Endothelial cell of umbilical vein (primary cell): ENCODE data around the gene CHST7. TPM values are rescaled to one million over a fixed set of nuclear protein-coding genes. Genes with fewer than 3 reads are reported as not detected.

Source experiments
- BruUV-seq: library from RNA; stranded (reverse); fragments of 400-500 nt; replicated peaks from 2 replicates; lab custom pipeline; 2021; lab: Mats Ljungman, UMichigan
- CTCF ChIA-PET: fragments of 300-600, 350-600 bp; sonication (Branson Sonifier 250); formaldehyde crosslinking; loops from one replicate; lab custom pipeline; 2021; ENCODE audit warnings: antibody characterized with exemption, inconsistent platforms; lab: Charles Lee
- POLR2A ChIA-PET: fragments of 300-600, 350-600 bp; sonication (Branson Sonifier 250); formaldehyde crosslinking; loops from one replicate; lab custom pipeline; 2021; ENCODE audit warnings: antibody characterized with exemption, inconsistent platforms; lab: Charles Lee
- DNase-seq: peaks from one replicate; pipeline ENCODE4 v3.0.0-alpha.2; 2011; ENCODE audit warnings: low read depth, low spot score
- FAIRE-seq: peaks from 2 replicates; lab custom pipeline; 2011; peaks lifted over from hg19 to GRCh38; lab: Jason Lieb, UNC
- H2AFZ ChIP-seq: 2 replicates; pipeline ENCODE4 v1.6.0; 2012; ENCODE audit warnings: low read depth, low read length, control low read depth, inconsistent platforms
- H3K27ac ChIP-seq: 2 replicates; pipeline ENCODE4 v1.5.1; 2011; ENCODE audit warnings: low read depth, mild to moderate bottlenecking, control low read depth, low read length, moderate library complexity; ENCODE audit not compliant: insufficient read depth
- H3K27me3 ChIP-seq, 2 experiments: 2 replicates each; pipeline versions ENCODE4 v1.6.0 to v1.6.1; 2011; ENCODE audit warnings: low read length in 2 of 2, mixed read lengths in 1 of 2; ENCODE audit not compliant: control insufficient read depth in 2 of 2, insufficient read depth in 2 of 2
- H3K36me3 ChIP-seq, 2 experiments: 2 replicates in 1 of 2; 3 replicates in 1 of 2; pipeline ENCODE4 v1.5.1; 2011; ENCODE audit warnings: low read length in 2 of 2, mild to moderate bottlenecking in 1 of 2, moderate library complexity in 1 of 2; ENCODE audit not compliant: control insufficient read depth in 2 of 2, insufficient read depth in 2 of 2; ENCODE audit errors: extremely low read depth in 1 of 2
- H3K4me1 ChIP-seq: 3 replicates; pipeline ENCODE4 v1.5.1; 2011; ENCODE audit warnings: mild to moderate bottlenecking, low read length; ENCODE audit not compliant: control insufficient read depth, insufficient read depth; ENCODE audit errors: extremely low read depth
- H3K4me2 ChIP-seq: 2 replicates; pipeline ENCODE4 v1.6.1; 2011; ENCODE audit warnings: low read length, control low read depth, mixed read lengths; ENCODE audit not compliant: insufficient read depth
- H3K4me3 ChIP-seq, 3 experiments: fragments of 200-600 bp in 1 of 3; sonication (generic), shearing (Covaris generic) in 1 of 3; replicated peaks in 1 of 3; 2 replicates each; pipeline ENCODE4 v1.5.1; 2011 to 2016; ENCODE audit warnings: control low read depth in 3 of 3, low read length in 3 of 3, mild to moderate bottlenecking in 2 of 3, inconsistent platforms in 1 of 3, low read depth in 1 of 3, moderate library complexity in 1 of 3; ENCODE audit not compliant: insufficient read depth in 1 of 3
- H3K79me2 ChIP-seq: 2 replicates; pipeline ENCODE4 v1.6.0; 2012; ENCODE audit warnings: low read length, inconsistent platforms; ENCODE audit not compliant: control insufficient read depth, insufficient read depth
- H3K9ac ChIP-seq: replicated peaks from 2 replicates; pipeline ENCODE3; 2011; ENCODE audit warnings: low read length, control low read depth; ENCODE audit not compliant: insufficient read depth; ENCODE audit errors: extremely low read depth
- H3K9me1 ChIP-seq: replicated peaks from 3 replicates; pipeline ENCODE4 v1.6.0; 2011; ENCODE audit warnings: mild to moderate bottlenecking, low read length; ENCODE audit not compliant: control insufficient read depth, insufficient read depth; ENCODE audit errors: extremely low read depth
- H3K9me3 ChIP-seq: replicated peaks from 2 replicates; pipeline ENCODE4 v1.5.1; 2012; ENCODE audit warnings: low read length, inconsistent platforms; ENCODE audit not compliant: control insufficient read depth, insufficient read depth
- H4K20me1 ChIP-seq: replicated peaks from 2 replicates; pipeline ENCODE3; 2011; ENCODE audit warnings: mild to moderate bottlenecking, low read length; ENCODE audit not compliant: control insufficient read depth, insufficient read depth; ENCODE audit errors: extremely low read depth
- EZH2 ChIP-seq: IDR thresholded peaks from 2 replicates; pipeline ENCODE4 v1.6.1; 2012; ENCODE audit warnings: borderline replicate concordance, low read depth, mild to moderate bottlenecking, moderate library complexity, low read length, inconsistent platforms; ENCODE audit not compliant: severe bottlenecking
- FOS ChIP-seq: IDR thresholded peaks from 2 replicates; pipeline ENCODE4 v1.6.1; 2011; ENCODE audit warnings: mild to moderate bottlenecking, low read length, moderate library complexity, borderline replicate concordance; ENCODE audit not compliant: insufficient read depth
- GATA2 ChIP-seq: IDR thresholded peaks from 2 replicates; pipeline ENCODE4 v1.7.0; 2011; ENCODE audit warnings: low read depth, mild to moderate bottlenecking, moderate library complexity, mixed read lengths, low read length; ENCODE audit not compliant: insufficient read length, insufficient read depth
- JUN ChIP-seq: IDR thresholded peaks from 2 replicates; pipeline ENCODE4 v1.6.1; 2011; ENCODE audit warnings: borderline replicate concordance, low read depth; ENCODE audit not compliant: insufficient read length, insufficient read depth
- MYC ChIP-seq: IDR thresholded peaks from one replicate; pipeline ENCODE4 v1.6.1; 2011; ENCODE audit warnings: mild to moderate bottlenecking, low read depth, low read length
- POLR2A ChIP-seq: IDR thresholded peaks from 2 replicates; pipeline ENCODE4 v1.6.1; 2012; ENCODE audit warnings: low read depth, mild to moderate bottlenecking, control low read depth, low read length
- POLR2AphosphoS5 ChIP-seq: IDR thresholded peaks from 2 replicates; pipeline ENCODE4 v1.6.1; 2012; ENCODE audit warnings: low read depth, mild to moderate bottlenecking, control low read depth, low read length, moderate library complexity; ENCODE audit not compliant: insufficient read depth
- dilution Hi-C: fragments of 300-500 bp; cut with MboI; formaldehyde crosslinking; loops from one replicate; pipeline ENCODE4 v1.15.0; 2019; ENCODE audit warnings: low sequenced_read_pairs; ENCODE audit not compliant: extremely low pct_ligation_motif_present
- intact Hi-C: fragments of 100-400 bp; cut with micrococcal nuclease; formaldehyde crosslinking; loops from one replicate; pipeline ENCODE4 v1.10.0; 2022
- polyA plus RNA-seq, 4 experiments: library from polyadenylated mRNA; depleted of rRNA in 3 of 4; stranded (reverse) in 3 of 4; unstranded in 1 of 4; fragments of >200 nt; gene quantifications; 2 replicates each; pipeline versions ENCODE4 v1.2.1 to v1.2.3, GENCODE V29; 2011 to 2012; ENCODE audit warnings: missing spikeins in 1 of 4
- total RNA-seq: library from RNA; stranded (reverse); gene quantifications from 2 replicates; pipeline ENCODE4 v1.2.3, GENCODE V29; 2021
- TF ChIP-seq, protein P1 (sequence below), 2 donors: IDR thresholded peaks; 1 replicate in 1 of 2; 2 replicates in 1 of 2; pipeline ENCODE4 v1.5.1; 2011; ENCODE audit warnings: low read length in 2 of 2, mild to moderate bottlenecking in 2 of 2, moderate library complexity in 2 of 2, control low read depth in 1 of 2, inconsistent platforms in 1 of 2, low read depth in 1 of 2; ENCODE audit not compliant: insufficient read depth in 1 of 2; ENCODE audit errors: extremely low read depth in 1 of 2
- TF ChIP-seq, protein P2 (sequence below): IDR thresholded peaks from 2 replicates; pipeline ENCODE4 v1.6.1; 2011; ENCODE audit not compliant: insufficient read depth, insufficient read length

CHST7 gene
- total and polyA plus RNA-seq, 2 donors (not counting 3 experiments of a cell fraction or from before 2014, with no cell fraction given) = 4.5 to 11.2 TPM

DNA sequence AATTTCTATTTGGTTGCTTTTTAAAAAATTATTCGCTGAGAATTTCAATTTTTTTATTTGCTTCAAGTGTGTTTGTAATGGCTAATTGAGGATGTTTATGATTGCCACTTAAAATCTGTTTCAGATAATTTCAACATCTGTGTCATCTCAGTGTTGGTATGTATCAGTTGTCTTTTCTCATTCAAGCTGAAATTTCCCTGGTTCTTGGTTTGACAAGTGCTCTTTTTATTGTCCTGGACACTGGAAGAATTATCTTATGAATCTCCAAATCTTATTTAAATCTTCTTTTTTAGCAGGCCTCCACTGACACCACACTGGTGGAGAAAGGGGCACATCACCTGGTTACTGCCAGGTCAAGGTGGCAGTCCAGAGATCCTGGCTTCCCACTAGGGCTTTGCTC lies 21.5 kb downstream of the CHST7 start:
- Histone ChIP-seq H3K79me2 (peaks cover 3% of the 10 kb centered on the region), H3K9ac (no peak overlapping the region), H3K4me1 (peaks cover 10% of the 10 kb centered on the region), H3K9me3 (no peaks in the 10 kb centered on the region), H3K4me2 (no peak overlapping the region), H3K36me3 (no peaks in the 10 kb centered on the region), H3K27me3 (no peaks in the 10 kb centered on the region), H3K4me3 (no peak overlapping the region), H4K20me1 (no peaks in the 10 kb centered on the region), H2AFZ (no peak overlapping the region), H3K27ac (no peak overlapping the region), H3K9me1 (no peaks in the 10 kb centered on the region)
- BruUV-seq = no TSS peak
- dilution Hi-C loops = no loop called here
- CTCF ChIA-PET = no interaction called here
- POLR2A ChIA-PET = no interaction called here
- FAIRE-seq (no peak), DNase-seq (no peak)
- intact Hi-C loops = no loop called here
- TF ChIP-seq MYC = no peak
- TF ChIP-seq, protein P1, sequence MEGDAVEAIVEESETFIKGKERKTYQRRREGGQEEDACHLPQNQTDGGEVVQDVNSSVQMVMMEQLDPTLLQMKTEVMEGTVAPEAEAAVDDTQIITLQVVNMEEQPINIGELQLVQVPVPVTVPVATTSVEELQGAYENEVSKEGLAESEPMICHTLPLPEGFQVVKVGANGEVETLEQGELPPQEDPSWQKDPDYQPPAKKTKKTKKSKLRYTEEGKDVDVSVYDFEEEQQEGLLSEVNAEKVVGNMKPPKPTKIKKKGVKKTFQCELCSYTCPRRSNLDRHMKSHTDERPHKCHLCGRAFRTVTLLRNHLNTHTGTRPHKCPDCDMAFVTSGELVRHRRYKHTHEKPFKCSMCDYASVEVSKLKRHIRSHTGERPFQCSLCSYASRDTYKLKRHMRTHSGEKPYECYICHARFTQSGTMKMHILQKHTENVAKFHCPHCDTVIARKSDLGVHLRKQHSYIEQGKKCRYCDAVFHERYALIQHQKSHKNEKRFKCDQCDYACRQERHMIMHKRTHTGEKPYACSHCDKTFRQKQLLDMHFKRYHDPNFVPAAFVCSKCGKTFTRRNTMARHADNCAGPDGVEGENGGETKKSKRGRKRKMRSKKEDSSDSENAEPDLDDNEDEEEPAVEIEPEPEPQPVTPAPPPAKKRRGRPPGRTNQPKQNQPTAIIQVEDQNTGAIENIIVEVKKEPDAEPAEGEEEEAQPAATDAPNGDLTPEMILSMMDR (IDR thresholded peaks at IDR 0.05; ENCODE audit: extremely low read depth in 1 of 2, insufficient read depth in 1 of 2, low read depth in 1 of 2, low read length in 2 of 2) = no peak
- no peak for TF ChIP-seq POLR2AphosphoS5
- no peak for TF ChIP-seq EZH2
- no peak for TF ChIP-seq FOS
- TF ChIP-seq, protein P2, sequence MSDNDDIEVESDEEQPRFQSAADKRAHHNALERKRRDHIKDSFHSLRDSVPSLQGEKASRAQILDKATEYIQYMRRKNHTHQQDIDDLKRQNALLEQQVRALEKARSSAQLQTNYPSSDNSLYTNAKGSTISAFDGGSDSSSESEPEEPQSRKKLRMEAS = no peak
- no peak for TF ChIP-seq JUN
- TF ChIP-seq POLR2A = no peak
- TF ChIP-seq GATA2 = no peak
